ENCODE data around the gene SPAG6.

DNA sequence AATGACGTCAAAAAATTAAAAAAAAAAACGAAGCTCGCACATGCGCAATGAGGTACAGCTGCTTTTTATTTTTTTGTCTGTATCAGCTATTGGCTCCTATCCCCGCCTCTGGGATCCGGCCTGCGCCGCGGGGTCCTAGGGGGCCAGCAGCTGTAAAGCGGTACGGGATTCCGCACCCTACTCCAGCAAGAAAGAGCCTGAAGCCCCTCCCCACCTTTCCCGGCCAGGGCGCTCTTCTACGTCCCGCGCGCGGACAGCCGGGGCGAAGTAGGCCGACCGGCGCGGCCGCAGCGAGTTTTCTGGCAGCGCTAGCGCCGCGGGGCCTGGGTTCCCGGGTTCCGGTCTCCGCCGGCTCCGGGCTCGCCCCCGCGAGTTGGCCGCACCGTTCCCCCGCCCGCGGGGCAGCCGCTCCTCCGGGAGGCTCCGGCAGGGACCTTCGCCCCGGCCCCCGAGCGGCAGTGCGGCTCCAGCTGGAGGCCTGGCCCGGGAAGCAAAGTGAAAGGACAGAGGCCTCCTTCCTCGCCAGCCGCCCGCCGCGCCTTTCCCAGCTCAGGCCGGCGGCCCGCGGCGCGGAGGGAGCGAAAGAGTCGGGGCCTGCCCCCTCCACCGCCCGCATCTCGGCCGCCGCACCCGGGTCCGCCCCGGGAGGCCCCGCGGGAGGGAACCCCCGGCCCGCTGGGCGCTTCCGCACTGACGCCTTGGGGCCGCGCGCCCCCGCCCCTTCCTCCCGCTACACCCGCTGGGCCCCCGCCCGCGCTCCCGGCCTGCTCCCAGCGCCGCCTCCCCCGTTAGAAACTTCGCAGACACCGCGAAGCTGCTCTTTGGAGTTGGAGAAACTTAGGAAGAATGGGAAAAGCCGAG, 4.7 kb upstream of the SPAG6 start:
- TF ChIP-seq, protein P1, sequence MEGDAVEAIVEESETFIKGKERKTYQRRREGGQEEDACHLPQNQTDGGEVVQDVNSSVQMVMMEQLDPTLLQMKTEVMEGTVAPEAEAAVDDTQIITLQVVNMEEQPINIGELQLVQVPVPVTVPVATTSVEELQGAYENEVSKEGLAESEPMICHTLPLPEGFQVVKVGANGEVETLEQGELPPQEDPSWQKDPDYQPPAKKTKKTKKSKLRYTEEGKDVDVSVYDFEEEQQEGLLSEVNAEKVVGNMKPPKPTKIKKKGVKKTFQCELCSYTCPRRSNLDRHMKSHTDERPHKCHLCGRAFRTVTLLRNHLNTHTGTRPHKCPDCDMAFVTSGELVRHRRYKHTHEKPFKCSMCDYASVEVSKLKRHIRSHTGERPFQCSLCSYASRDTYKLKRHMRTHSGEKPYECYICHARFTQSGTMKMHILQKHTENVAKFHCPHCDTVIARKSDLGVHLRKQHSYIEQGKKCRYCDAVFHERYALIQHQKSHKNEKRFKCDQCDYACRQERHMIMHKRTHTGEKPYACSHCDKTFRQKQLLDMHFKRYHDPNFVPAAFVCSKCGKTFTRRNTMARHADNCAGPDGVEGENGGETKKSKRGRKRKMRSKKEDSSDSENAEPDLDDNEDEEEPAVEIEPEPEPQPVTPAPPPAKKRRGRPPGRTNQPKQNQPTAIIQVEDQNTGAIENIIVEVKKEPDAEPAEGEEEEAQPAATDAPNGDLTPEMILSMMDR (IDR thresholded peaks at IDR 0.05) = no peak
- peak in 2 of 4 donors; percentile 30 to 34 for TF ChIP-seq POLR2A (IDR thresholded peaks at IDR 0.05)

All from esophagus squamous epithelium (tissue), 4 donors.